Mammary epithelial cell (primary cell): ENCODE results near the gene SLC36A1.

ENCODE experiments used
- EZH2 ChIP-seq: IDR thresholded peaks from 2 replicates; pipeline ENCODE4 v1.6.1; 2012; ENCODE audit warnings: low read length, inconsistent platforms, borderline replicate concordance
- TF ChIP-seq, protein P1 (sequence below), 2 donors: IDR thresholded peaks in 1 of 2; conservative IDR thresholded peaks in 1 of 2; 2 replicates each; pipeline ENCODE4 v1.5.1; 2011 to 2012; ENCODE audit warnings: inconsistent platforms in 2 of 2, low read length in 2 of 2, mild to moderate bottlenecking in 2 of 2, control low read depth in 1 of 2, low read depth in 1 of 2; ENCODE audit not compliant: insufficient read depth in 1 of 2; ENCODE audit errors: extremely low read depth in 1 of 2

- TF ChIP-seq, protein P1, sequence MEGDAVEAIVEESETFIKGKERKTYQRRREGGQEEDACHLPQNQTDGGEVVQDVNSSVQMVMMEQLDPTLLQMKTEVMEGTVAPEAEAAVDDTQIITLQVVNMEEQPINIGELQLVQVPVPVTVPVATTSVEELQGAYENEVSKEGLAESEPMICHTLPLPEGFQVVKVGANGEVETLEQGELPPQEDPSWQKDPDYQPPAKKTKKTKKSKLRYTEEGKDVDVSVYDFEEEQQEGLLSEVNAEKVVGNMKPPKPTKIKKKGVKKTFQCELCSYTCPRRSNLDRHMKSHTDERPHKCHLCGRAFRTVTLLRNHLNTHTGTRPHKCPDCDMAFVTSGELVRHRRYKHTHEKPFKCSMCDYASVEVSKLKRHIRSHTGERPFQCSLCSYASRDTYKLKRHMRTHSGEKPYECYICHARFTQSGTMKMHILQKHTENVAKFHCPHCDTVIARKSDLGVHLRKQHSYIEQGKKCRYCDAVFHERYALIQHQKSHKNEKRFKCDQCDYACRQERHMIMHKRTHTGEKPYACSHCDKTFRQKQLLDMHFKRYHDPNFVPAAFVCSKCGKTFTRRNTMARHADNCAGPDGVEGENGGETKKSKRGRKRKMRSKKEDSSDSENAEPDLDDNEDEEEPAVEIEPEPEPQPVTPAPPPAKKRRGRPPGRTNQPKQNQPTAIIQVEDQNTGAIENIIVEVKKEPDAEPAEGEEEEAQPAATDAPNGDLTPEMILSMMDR (conservative IDR thresholded peaks at IDR 0.05 in 1 of 2, IDR thresholded peaks at IDR 0.05 in 1 of 2; ENCODE audit: extremely low read depth in 1 of 2, insufficient read depth in 1 of 2, low read depth in 1 of 2, low read length in 2 of 2), result peak; percentile 61 to 63
- no peak for TF ChIP-seq EZH2
Observed at GRCh38 chr5:151523335-151523734, 75.9 kb downstream of the SLC36A1 start.
